Measurements from ENCODE around the gene CREG1.
A peak's percentile ranks its signal among the peaks of the same experiment; 100 is the strongest.

Gene CREG1

DNA sequence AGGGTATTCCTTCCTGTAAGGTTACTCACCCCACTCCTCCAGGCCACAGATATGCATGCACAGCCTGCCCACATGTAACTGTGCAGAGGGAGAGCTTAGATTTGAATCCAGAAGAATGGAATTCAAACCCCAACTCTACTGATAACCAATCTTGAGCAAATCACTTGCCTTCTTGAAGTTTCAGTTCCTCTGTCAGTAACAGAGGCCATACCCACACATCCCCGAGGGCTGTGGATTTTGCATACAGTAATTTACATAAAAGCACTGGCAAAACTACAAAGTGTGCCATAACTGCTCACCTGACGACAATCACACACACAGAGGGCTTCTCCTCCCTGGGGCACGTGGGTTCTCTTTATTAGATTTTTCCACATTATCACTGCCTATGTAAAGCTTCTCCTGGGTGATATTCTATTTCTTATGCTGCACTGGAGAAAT is 53.9 kb downstream of the CREG1 start:
- Histone ChIP-seq H3K27ac (no peak overlapping the region), H3K9ac (no peak overlapping the region), H3K4me2 (peak overlapping the region; percentile 56), H3K4me3 (no peak overlapping the region), H3K4me1 (peaks cover 21% of the 10 kb centered on the region), H3K27me3 (no peaks in the 10 kb centered on the region), H4K20me1 (no peaks in the 10 kb centered on the region), H3K9me3 (no peaks in the 10 kb centered on the region), H3K36me3 (no peaks in the 10 kb centered on the region)
- TF ChIP-seq Cebpa-rat (IDR thresholded peaks at IDR 0.05), result no peak

DNA sequence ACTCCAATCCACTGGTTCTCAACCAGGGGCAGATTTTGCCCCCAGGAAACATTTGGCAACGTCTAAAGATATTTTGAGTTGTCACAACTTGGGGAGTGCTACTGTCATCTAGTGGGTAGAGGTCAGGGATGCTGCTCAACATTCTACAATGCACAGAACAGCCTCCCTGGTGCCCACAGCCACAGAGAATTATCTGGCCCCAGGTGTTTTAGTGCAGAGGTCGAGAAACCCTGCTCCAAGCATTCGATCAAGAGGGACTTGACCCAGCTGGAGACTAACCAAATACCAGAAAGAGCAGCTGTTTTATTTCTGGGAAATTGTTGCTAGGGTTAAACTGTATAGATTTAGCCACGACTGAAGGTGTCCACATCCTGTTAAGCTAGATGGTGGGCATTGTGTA is 54.5 kb downstream of the CREG1 start:
- no peak overlapping the region for H3K4me3 ChIP-seq
- H3K9me3 ChIP-seq, result no peaks in the 10 kb centered on the region
- no peak overlapping the region for H3K27ac ChIP-seq
- TF ChIP-seq Cebpa-rat (IDR thresholded peaks at IDR 0.05), result no peak
- peaks cover 21% of the 10 kb centered on the region for H3K4me1 ChIP-seq
- H3K27me3 ChIP-seq, result no peaks in the 10 kb centered on the region
- H4K20me1 ChIP-seq, result no peaks in the 10 kb centered on the region
- H3K9ac ChIP-seq, result no peak overlapping the region
- no peaks in the 10 kb centered on the region for H3K36me3 ChIP-seq
- H3K4me2 ChIP-seq, result peak overlapping the region; percentile 56

DNA sequence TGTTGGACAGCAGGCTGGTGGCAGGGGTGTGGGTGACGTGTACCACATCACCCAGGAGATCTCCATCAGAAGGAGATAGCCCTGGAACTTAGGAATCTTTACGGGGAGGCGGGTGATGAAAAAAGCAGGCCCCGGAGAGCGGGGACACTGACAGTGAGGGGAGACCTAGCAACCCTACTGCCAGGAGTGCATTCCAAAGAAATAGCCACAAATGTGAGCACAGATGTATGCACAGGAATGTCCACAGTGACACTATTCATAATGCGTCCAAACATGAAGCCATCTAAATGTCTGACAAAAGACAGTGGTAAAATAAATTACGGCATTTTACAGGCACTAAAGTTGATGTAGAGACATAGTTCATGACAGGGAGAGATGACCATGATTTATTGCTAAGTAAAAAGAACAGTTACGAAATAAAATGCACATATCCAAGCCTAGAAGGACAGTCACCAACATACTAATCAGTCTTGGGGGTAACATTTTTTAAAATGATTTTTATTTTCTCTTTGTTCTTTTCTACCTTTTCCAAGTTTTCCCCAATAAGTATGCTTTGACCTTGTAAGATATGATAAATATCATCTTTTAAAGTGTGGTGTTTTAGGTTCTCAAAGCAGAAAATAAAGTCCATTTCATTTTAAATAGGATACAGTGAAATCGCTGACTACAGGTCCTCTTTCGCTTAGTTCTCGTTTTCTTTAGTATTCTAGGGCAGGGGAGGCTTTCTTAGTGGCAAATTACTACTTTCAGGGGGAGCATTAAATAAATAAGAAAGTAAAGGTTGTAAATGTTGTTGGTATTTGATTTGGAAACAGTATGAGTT is 56.6 kb downstream of the CREG1 start:
- Histone ChIP-seq H3K4me3 (no peak overlapping the region), H4K20me1 (no peaks in the 10 kb centered on the region), H3K9ac (no peak overlapping the region), H3K27ac (no peak overlapping the region), H3K4me2 (no peak overlapping the region), H3K9me3 (no peaks in the 10 kb centered on the region), H3K36me3 (no peaks in the 10 kb centered on the region), H3K27me3 (no peaks in the 10 kb centered on the region), H3K4me1 (peaks cover 21% of the 10 kb centered on the region)
- no peak for TF ChIP-seq Cebpa-rat (IDR thresholded peaks at IDR 0.05)

DNA sequence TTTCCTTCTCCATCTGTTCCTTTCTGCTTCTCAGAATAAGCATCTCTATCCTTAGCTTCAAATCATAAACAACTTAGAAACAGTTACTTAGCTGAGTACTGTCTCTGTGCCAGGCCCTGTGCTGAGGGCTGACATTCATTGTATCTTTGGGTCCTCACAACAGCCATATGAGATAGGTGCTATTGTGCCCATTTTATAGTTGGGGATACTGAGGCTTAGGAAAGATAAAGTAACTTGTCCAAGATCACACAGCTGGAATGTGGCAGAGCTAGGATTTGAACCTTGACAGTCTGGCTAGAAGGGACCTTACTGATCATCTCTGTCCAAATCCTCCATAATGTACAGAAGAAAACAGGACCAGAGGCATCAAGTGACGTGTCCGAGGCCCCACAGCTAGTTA is 60.2 kb downstream of the CREG1 start:
- no peaks in the 10 kb centered on the region for H3K36me3 ChIP-seq
- TF ChIP-seq Cebpa-rat (IDR thresholded peaks at IDR 0.05), result no peak
- no peak overlapping the region for H3K9ac ChIP-seq
- no peaks in the 10 kb centered on the region for H3K4me1 ChIP-seq
- H3K27ac ChIP-seq, result no peak overlapping the region
- no peaks in the 10 kb centered on the region for H3K27me3 ChIP-seq
- no peaks in the 10 kb centered on the region for H3K9me3 ChIP-seq
- no peak overlapping the region for H3K4me3 ChIP-seq
- no peak overlapping the region for H3K4me2 ChIP-seq
- no peaks in the 10 kb centered on the region for H4K20me1 ChIP-seq

DNA sequence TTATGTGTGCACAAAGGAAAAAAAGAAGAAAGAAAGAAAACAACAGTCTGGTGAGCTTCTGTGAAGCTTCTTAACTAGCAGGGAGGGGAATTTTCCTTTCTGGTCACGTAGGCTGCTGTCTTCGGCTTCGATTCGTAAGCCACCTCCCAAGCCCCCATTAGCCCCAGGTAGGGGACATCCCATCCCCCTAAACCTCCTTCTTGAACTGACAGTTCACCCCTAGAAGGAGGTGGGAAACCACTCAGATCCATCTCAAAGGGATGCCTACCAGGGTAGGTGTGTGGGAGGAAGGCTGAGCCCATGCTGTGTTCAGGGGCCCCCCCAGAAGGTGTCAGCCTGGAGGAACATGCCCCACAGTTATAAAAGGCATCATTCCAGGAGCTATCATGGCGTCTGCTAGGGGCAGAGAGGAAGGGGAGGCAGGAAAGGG is 61.1 kb downstream of the CREG1 start:
- Histone ChIP-seq H3K9me3 (no peaks in the 10 kb centered on the region), H4K20me1 (no peaks in the 10 kb centered on the region), H3K4me1 (no peaks in the 10 kb centered on the region), H3K9ac (no peak overlapping the region), H3K36me3 (no peaks in the 10 kb centered on the region), H3K27me3 (no peaks in the 10 kb centered on the region), H3K27ac (no peak overlapping the region), H3K4me2 (no peak overlapping the region), H3K4me3 (no peak overlapping the region)
- no peak for TF ChIP-seq Cebpa-rat (IDR thresholded peaks at IDR 0.05)

DNA sequence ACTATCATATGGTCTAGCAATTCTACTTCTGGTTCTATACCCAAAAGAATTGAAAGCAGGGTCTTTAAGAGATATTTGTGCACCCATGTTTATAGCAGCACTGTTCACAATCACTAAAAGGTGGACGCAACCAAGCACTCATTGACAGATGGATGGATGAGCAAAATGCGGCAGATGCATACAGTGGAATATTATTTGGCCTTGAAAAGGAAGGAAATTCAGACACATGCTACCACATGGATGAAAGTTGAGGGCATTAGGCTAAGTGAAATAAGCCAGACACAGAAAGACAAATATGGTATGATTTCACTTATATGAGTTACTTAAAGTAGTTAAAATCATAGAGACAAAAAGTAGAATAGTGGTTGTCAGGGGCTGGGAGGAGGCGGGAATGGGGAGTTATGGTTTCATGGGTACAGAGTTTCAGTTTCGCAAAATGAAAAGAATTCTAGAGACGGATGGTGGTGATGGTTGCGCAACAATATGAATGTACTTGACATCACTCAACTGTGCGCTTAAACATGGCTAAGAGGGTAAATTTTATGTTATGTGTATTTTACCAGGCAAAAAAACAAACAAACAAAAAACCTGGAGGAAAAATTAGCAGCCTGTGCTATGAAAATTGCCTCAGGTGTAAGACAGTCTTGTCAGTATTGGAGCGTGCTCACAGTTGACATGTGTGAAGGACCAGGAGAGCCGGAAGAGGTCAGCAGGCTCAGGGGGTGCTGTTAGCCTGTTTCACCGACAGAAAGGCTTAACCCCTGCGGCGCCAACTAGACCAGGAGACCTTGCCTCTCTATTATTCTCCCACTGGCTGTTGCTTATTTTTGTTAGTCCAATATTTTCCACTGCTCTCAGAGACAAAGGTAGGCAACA is 61.7 kb downstream of the CREG1 start:
- H3K9ac ChIP-seq, result no peak overlapping the region
- H3K4me2 ChIP-seq, result no peak overlapping the region

More for the DNA sequence above, 61.7 kb downstream of the CREG1 start:
- no peaks in the 10 kb centered on the region for H4K20me1 ChIP-seq
- H3K4me1 ChIP-seq, result no peaks in the 10 kb centered on the region
- H3K36me3 ChIP-seq, result no peaks in the 10 kb centered on the region
- no peak overlapping the region for H3K27ac ChIP-seq
- no peaks in the 10 kb centered on the region for H3K27me3 ChIP-seq
- H3K9me3 ChIP-seq, result no peaks in the 10 kb centered on the region
- peak; percentile 89 for TF ChIP-seq Cebpa-rat (IDR thresholded peaks at IDR 0.05)
- H3K4me3 ChIP-seq, result no peak overlapping the region
